HG03066 (cell line): Measurements from ENCODE around the gene AKAP10.
"Not testable (repeated sequence)": the region's sequence is repeated elsewhere in the genome, so short reads cannot be mapped to it uniquely, and the experiment has no call there.

Experiments
- ATAC-seq: cut with Tn5 transposase; IDR thresholded peaks from one replicate; pipeline ENCODE4 v1.9.1; 2021; ENCODE audit warnings: low read depth; ENCODE audit not compliant: unreplicated experiment

The AKAP10 gene

GRCh38 chr17:19935169-19935568 is 42.5 kb downstream of the AKAP10 start:
- no peak for ATAC-seq

- ATAC-seq: no peak
These were observed 44.0 kb downstream of the AKAP10 start for GRCh38 chr17:19933628-19934027.

- no peak for ATAC-seq
These were observed 44.4 kb downstream of the AKAP10 start for GRCh38 chr17:19933221-19933620.

- no peak for ATAC-seq
These were observed 49.3 kb downstream of the AKAP10 start for GRCh38 chr17:19928299-19928698.

- ATAC-seq: no peak
These were observed 62.2 kb downstream of the AKAP10 start for GRCh38 chr17:19915245-19915978.

- ATAC-seq: no peak
These were observed 66.6 kb downstream of the AKAP10 start for GRCh38 chr17:19911033-19911432.

GRCh38 chr17:19909139-19909538 is 68.5 kb downstream of the AKAP10 start:
- no peak for ATAC-seq

GRCh38 chr17:19905502-19905901 is 72.1 kb downstream of the AKAP10 start:
- no peak for ATAC-seq

- ATAC-seq: no peak
These were observed 72.7 kb downstream of the AKAP10 start for GRCh38 chr17:19904924-19905323.

GRCh38 chr17:19904412-19904811 is 73.2 kb downstream of the AKAP10 start:
- ATAC-seq: no peak

GRCh38 chr17:19900809-19901208 is 76.8 kb downstream of the AKAP10 start:
- ATAC-seq: no peak

GRCh38 chr17:19897903-19898302 is 79.7 kb downstream of the AKAP10 start:
- ATAC-seq: no peak

GRCh38 chr17:19897090-19897837 is 80.4 kb downstream of the AKAP10 start:
- no peak for ATAC-seq

- no peak for ATAC-seq
These were observed 80.9 kb downstream of the AKAP10 start for GRCh38 chr17:19896679-19897078.

- ATAC-seq: not testable (repeated sequence)
These were observed 87.1 kb downstream of the AKAP10 start for GRCh38 chr17:19890554-19890953.

- not testable (repeated sequence) for ATAC-seq
These were observed 87.6 kb downstream of the AKAP10 start for GRCh38 chr17:19890001-19890400.

GRCh38 chr17:19886116-19886515 is 91.5 kb downstream of the AKAP10 start:
- ATAC-seq: no peak

- no peak for ATAC-seq
These were observed 94.0 kb downstream of the AKAP10 start for GRCh38 chr17:19883537-19884215.

- ATAC-seq: no peak
These were observed 97.2 kb downstream of the AKAP10 start for GRCh38 chr17:19880393-19880792.

- ATAC-seq: no peak
These were observed 100.2 kb downstream of the AKAP10 start for GRCh38 chr17:19877364-19877945.

- no peak for ATAC-seq
These were observed 101.0 kb downstream of the AKAP10 start for GRCh38 chr17:19876529-19877161.
